Ovary (tissue), 9 donors: Measurements from ENCODE around the gene TRIM26. TPM values are rescaled to one million over a fixed set of nuclear protein-coding genes. Genes with fewer than 3 reads are reported as not detected.

Experiments
- DNase-seq, 5 donors: peaks; one replicate each; pipeline ENCODE4 v3.0.0-alpha.2; 2019 to 2020
- H3K27ac ChIP-seq, 2 donors: fragments of 200-600 bp; one replicate each; pipeline versions ENCODE4 v1.5.1 to v1.8.0; 2019 to 2022
- H3K27me3 ChIP-seq: fragments of 200-600 bp; one replicate; pipeline ENCODE4 v1.8.0; 2022
- H3K36me3 ChIP-seq: fragments of 200-600 bp; sonication (generic); one replicate; pipeline ENCODE4 v1.5.1; 2019
- H3K4me1 ChIP-seq: one replicate; pipeline ENCODE4 v1.8.1; 2013; ENCODE audit warnings: mild to moderate bottlenecking, moderate library complexity; ENCODE audit not compliant: insufficient read depth
- H3K4me3 ChIP-seq: fragments of 200-600 bp; sonication (generic); one replicate; pipeline ENCODE4 v1.5.1; 2017
- H3K9me3 ChIP-seq, 2 donors: fragments of 200-600 bp in 1 of 2; sonication (generic) in 1 of 2; one replicate each; pipeline versions ENCODE4 v1.5.1 to v1.8.1; 2013 to 2019; ENCODE audit warnings: mild to moderate bottlenecking in 1 of 2, moderate library complexity in 1 of 2
- EP300 ChIP-seq: sonication (generic); formaldehyde crosslinking; IDR thresholded peaks from one replicate; pipeline ENCODE4 v1.6.1; 2017; ENCODE audit warnings: antibody characterized with exemption
- POLR2A ChIP-seq: fragments of 450-650 bp; IDR thresholded peaks from one replicate; pipeline ENCODE4 v1.6.1; 2017; ENCODE audit warnings: antibody characterized with exemption, mild to moderate bottlenecking, moderate library complexity
- WGBS, 3 donors: extraction: QIAGEN DNeasy Blood & Tissue Kit in 1 of 3; methylation state at CpG; one replicate each; pipeline versions ENCODE4 v1.1.5 to v1.1.7; 2013 to 2017; 5-methylcytosine and 5-hydroxymethylcytosine counted together
- intact Hi-C, 4 donors: fragments of 100-400 bp; cut with DNase I; formaldehyde crosslinking; loops; one replicate each; pipeline versions ENCODE4 v1.11.0 to v1.15.1; 2022 to 2023
- polyA plus RNA-seq, 2 donors: library from polyadenylated mRNA; stranded (reverse); fragments of 200-250 nt in 1 of 2; fragments of 350-450 nt in 1 of 2; fragmentation: Illumina TruSeq in 1 of 2; extraction: RNeasy Lipid Tissue Mini Kit (QIAGEN cat#74804) in 1 of 2; gene quantifications; one replicate each; pipeline ENCODE4 v1.2.3, GENCODE V29; 2013 to 2014
- total RNA-seq, 7 donors: library from RNA; depleted of rRNA in 2 of 7; stranded (reverse); fragments of >200 nt in 2 of 7; fragmentation: NEBNext Ultra II Directional in 3 of 7; extraction: Animal tissue kit (Norgen Biotek cat#: 25700) in 3 of 7; gene quantifications; one replicate each; pipeline versions ENCODE4 v1.1.0 to v1.2.4, GENCODE V29; 2016 to 2023
- TF ChIP-seq, protein P1 (sequence below), 3 donors: fragments of 450-650 bp in 2 of 3; fragments of 200-600 bp in 1 of 3; IDR thresholded peaks; one replicate each; pipeline versions ENCODE4 v1.5.1 to v1.8.0; 2016 to 2022; ENCODE audit warnings: antibody characterized with exemption in 3 of 3, mild to moderate bottlenecking in 1 of 3
- donor health status: DM: no; HTN: no; CAD: no; lungs with moderate emphysema.
- donor health status: DM: no; HTN: no; CAD: no.
- donor health status: Bipolar disorder and iron deficiency.
- donor health status: DM: yes; HTN: yes; CAD: no.
- donor health status: DM: no; HTN: no; CAD: no.
- donor health status: DM: yes; HTN: yes; CAD: no.

TRIM26 gene
- total and polyA plus RNA-seq, 9 donors = 15.3 to 35.8 (median 29.0) TPM

DNA sequence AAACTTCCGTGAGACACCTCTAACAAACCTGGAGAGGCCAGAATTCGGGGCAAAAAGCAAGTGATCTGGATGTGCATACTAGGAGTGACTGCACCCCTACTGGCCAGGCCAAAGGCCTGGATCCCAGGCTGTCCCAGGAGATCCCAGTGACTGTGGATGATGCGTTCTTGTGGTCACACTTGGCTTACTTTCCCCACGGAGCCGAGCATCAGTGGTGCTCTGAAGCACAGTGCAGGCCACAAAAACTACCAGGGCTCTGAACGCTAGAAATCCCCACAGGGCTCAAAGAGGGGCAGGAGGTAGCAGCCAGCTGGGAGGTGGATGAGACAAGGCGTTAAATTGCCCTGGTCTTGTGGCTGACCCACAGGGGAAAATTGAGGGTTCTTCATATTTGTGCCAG is 7.1 kb downstream of the TRIM26 start:
- intact Hi-C loops = no loop called here
- Histone ChIP-seq H3K36me3 (no peaks in the 10 kb centered on the region), H3K27ac (no peak overlapping the region), H3K9me3 (no peaks in the 10 kb centered on the region), H3K4me3 (no peak overlapping the region), H3K27me3 (no peaks in the 10 kb centered on the region), H3K4me1 (peaks cover 9% of the 10 kb centered on the region)
- WGBS, 3 donors = 72 to 85% (median 78%) methylated on average over 7 of the region's 7 CpGs
- DNase-seq = no peak
- TF ChIP-seq POLR2A (no peak), EP300 (no peak)
- TF ChIP-seq, protein P1, sequence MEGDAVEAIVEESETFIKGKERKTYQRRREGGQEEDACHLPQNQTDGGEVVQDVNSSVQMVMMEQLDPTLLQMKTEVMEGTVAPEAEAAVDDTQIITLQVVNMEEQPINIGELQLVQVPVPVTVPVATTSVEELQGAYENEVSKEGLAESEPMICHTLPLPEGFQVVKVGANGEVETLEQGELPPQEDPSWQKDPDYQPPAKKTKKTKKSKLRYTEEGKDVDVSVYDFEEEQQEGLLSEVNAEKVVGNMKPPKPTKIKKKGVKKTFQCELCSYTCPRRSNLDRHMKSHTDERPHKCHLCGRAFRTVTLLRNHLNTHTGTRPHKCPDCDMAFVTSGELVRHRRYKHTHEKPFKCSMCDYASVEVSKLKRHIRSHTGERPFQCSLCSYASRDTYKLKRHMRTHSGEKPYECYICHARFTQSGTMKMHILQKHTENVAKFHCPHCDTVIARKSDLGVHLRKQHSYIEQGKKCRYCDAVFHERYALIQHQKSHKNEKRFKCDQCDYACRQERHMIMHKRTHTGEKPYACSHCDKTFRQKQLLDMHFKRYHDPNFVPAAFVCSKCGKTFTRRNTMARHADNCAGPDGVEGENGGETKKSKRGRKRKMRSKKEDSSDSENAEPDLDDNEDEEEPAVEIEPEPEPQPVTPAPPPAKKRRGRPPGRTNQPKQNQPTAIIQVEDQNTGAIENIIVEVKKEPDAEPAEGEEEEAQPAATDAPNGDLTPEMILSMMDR (IDR thresholded peaks at IDR 0.05) = no peak

DNA sequence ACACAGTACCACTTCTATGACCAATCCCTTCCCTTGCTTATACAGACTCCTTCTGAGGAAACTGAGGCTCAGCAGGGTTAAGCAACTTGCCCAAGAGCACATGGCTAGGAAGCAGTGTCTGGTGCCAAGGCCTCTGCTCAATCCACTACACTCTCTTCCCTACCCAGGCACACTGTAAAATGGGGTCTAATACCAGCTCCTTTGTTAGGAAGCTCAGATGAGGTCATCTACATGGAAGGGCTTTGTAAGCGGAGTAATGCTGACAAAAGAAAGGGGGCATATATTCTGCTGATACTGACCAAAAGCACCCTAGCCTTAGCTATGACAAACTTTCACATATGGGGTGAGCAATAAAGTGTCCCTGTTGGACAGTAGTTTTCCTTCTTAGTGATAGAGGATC is 9.1 kb downstream of the TRIM26 start:
- H3K4me1 ChIP-seq = peaks cover 6% of the 10 kb centered on the region
- WGBS, 3 donors = 92 to 100% (median 100%) methylated on average over 1 of the region's 1 CpG
- TF ChIP-seq, protein P1 (IDR thresholded peaks at IDR 0.05) = no peak
- TF ChIP-seq POLR2A (no peak), EP300 (no peak)

DNA sequence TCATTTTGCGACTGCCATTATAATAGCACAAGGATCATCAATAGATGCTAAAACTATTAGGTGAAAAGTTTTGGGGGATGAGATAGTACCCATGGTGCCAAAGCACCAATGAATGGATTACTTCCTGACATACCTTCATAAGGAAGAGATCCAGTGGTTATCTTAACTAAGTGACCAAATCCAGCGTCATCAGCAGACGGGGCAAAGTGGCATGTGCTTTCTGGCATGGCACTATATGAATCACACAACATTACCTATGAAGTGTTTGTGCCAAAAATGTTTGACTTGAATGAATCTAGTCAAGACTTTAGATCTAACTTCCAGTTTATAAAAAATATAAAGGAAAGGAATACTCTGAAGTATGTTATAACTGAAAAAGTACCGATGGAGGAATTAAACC is 10.8 kb downstream of the TRIM26 start:
- H3K4me1 ChIP-seq = peaks cover 2% of the 10 kb centered on the region
- TF ChIP-seq EP300 (no peak), POLR2A (no peak)
- TF ChIP-seq, protein P1 (IDR thresholded peaks at IDR 0.05) = no peak
- no peak for DNase-seq
- no peaks in the 10 kb centered on the region for H3K27me3 ChIP-seq
- no peaks in the 10 kb centered on the region for H3K9me3 ChIP-seq
- H3K27ac ChIP-seq = no peak overlapping the region
- no peak overlapping the region for H3K4me3 ChIP-seq
- intact Hi-C loops = no loop called here
- H3K36me3 ChIP-seq = no peaks in the 10 kb centered on the region
- WGBS, 3 donors = 92 to 97% (median 93%) methylated on average over 4 of the region's 4 CpGs

More for the DNA sequence above, 9.1 kb downstream of the TRIM26 start:
- H3K9me3 ChIP-seq = no peaks in the 10 kb centered on the region
- no peaks in the 10 kb centered on the region for H3K27me3 ChIP-seq
- intact Hi-C loops = no loop called here
- DNase-seq = no peak
- no peak overlapping the region for H3K4me3 ChIP-seq
- no peak overlapping the region for H3K27ac ChIP-seq
- H3K36me3 ChIP-seq = no peaks in the 10 kb centered on the region

DNA sequence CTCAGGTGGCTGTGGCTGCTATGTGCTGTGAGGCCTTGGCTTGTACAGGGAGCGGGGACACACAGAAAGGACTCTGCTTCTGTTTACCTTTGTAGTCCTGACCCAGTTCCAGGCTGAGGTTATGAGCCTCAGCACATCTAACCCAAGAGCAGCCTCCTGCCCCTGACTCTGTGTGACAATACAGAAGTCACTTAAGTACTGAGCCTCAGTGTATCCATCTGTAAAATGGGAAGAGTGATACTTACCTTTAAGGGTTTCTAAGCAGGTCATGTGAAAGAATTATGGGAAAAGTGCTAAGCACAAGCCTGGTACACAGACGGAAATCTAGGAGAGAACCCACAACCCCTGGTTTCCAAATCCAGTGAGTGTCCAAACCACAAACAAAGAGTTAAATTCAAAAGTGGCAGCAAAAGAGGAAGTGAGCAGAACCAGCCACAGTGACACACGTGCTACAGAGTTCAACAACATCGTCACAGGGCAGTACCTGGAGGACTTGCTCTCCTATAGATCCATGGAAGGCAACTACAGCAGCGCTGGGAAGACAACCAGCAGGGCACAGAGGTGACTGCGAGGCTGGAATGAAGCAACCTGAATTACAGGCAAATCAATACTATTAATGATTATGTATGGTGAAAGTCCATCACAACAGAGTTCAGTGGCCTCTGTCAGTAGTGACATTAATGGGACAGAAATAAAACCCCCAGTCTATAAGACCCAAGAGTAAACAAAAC is 12.5 kb downstream of the TRIM26 start:
- H3K9me3 ChIP-seq = no peaks in the 10 kb centered on the region
- H3K27me3 ChIP-seq = no peaks in the 10 kb centered on the region
- WGBS, 3 donors = 81 to 85% (median 82%) methylated on average over 6 of the region's 6 CpGs
- H3K4me1 ChIP-seq = no peaks in the 10 kb centered on the region
- no peak overlapping the region for H3K27ac ChIP-seq
- no peaks in the 10 kb centered on the region for H3K36me3 ChIP-seq
- TF ChIP-seq, protein P1 (IDR thresholded peaks at IDR 0.05) = no peak
- no peak for TF ChIP-seq POLR2A
- TF ChIP-seq EP300 = no peak
- H3K4me3 ChIP-seq = no peak overlapping the region
- DNase-seq = no peak
- intact Hi-C loops = no loop called here
